ENCODE results near the gene SGPP2.

- TF ChIP-seq CTCF (IDR thresholded peaks at IDR 0.05) (no peak), ZFX (IDR thresholded peaks at IDR 0.05; ENCODE audit: borderline replicate concordance) (no peak)
Measured at GRCh38 chr2:222545823-222546795, 121.8 kb downstream of the SGPP2 start.

Data from 22Rv1 (cell line).